OCI-LY1 (cell line): ENCODE results near the gene ANKRD45.
"Not testable (repeated sequence)": the region's sequence is repeated elsewhere in the genome, so short reads cannot be mapped to it uniquely, and the experiment has no call there.

Source experiments
- H2AFZ ChIP-seq: fragments of 200-600 bp; sonication (generic), shearing (Covaris generic); 2 replicates; pipeline ENCODE4 v1.6.0; 2014; ENCODE audit warnings: antibody characterized with exemption, mild to moderate bottlenecking, low read length
- H3F3A ChIP-seq: fragments of 200-600 bp; sonication (generic), shearing (Covaris generic); 2 replicates; pipeline ENCODE4 v1.6.0; 2014; ENCODE audit warnings: mild to moderate bottlenecking, antibody characterized with exemption, low read length, moderate library complexity; ENCODE audit not compliant: insufficient read depth
- H3K27ac ChIP-seq: fragments of 200-600 bp; sonication (generic); 2 replicates; pipeline ENCODE4 v1.5.1; 2014; ENCODE audit warnings: low read length, mixed run types, mild to moderate bottlenecking, low read depth; ENCODE audit not compliant: poor library complexity, severe bottlenecking
- H3K27me3 ChIP-seq: fragments of 200-600 bp; sonication (generic); 2 replicates; pipeline ENCODE4 v1.6.0; 2014; ENCODE audit warnings: antibody characterized with exemption, mild to moderate bottlenecking, low read length, moderate library complexity; ENCODE audit not compliant: insufficient read depth
- H3K36me3 ChIP-seq: fragments of 200-600 bp; sonication (generic); 2 replicates; pipeline ENCODE4 v1.6.1; 2014; ENCODE audit warnings: mild to moderate bottlenecking, antibody characterized with exemption, low read length, moderate library complexity, mixed read lengths; ENCODE audit not compliant: insufficient read depth
- H3K4me1 ChIP-seq: fragments of 200-600 bp; sonication (generic); 2 replicates; pipeline ENCODE4 v1.5.1; 2014; ENCODE audit warnings: mild to moderate bottlenecking, low read length, moderate library complexity; ENCODE audit not compliant: insufficient read depth, severe bottlenecking
- H3K4me2 ChIP-seq: fragments of 200-600 bp; sonication (generic), shearing (Covaris generic); 2 replicates; pipeline ENCODE4 v1.6.1; 2014; ENCODE audit warnings: low read length
- H3K4me3 ChIP-seq: fragments of 200-600 bp; sonication (generic); 2 replicates; pipeline ENCODE4 v1.5.1; 2014; ENCODE audit warnings: low read length, low read depth, mild to moderate bottlenecking, mixed read lengths; ENCODE audit not compliant: poor library complexity, severe bottlenecking
- H3K79me2 ChIP-seq: fragments of 200-600 bp; shearing (Covaris generic); 2 replicates; pipeline ENCODE4 v1.6.1; 2016; ENCODE audit warnings: mixed run types, low read length, mixed read lengths; ENCODE audit not compliant: insufficient read depth
- H3K9ac ChIP-seq: fragments of 200-600 bp; sonication (generic), shearing (Covaris generic); 2 replicates; pipeline ENCODE4 v1.6.1; 2014; ENCODE audit warnings: mild to moderate bottlenecking, low read length, mixed read lengths
- H3K9me2 ChIP-seq: fragments of 200-600 bp; sonication (generic), shearing (Covaris generic); 2 replicates; pipeline ENCODE4 v1.6.1; 2014; ENCODE audit warnings: low read depth, mild to moderate bottlenecking, low read length, mixed read lengths
- H3K9me3 ChIP-seq: fragments of 200-600 bp; shearing (Covaris generic); 2 replicates; pipeline ENCODE4 v1.6.1; 2014; ENCODE audit warnings: low read length, mixed read lengths
- H4K20me1 ChIP-seq: fragments of 200-600 bp; sonication (generic), shearing (Covaris generic); 2 replicates; pipeline ENCODE4 v1.6.0; 2016; ENCODE audit warnings: mild to moderate bottlenecking, low read length; ENCODE audit not compliant: insufficient read depth
- CTCF ChIP-seq: fragments of 200-600 bp; sonication (generic), shearing (Covaris generic); IDR thresholded peaks from 2 replicates; pipeline ENCODE4 v1.5.1; 2017; ENCODE audit warnings: mild to moderate bottlenecking, antibody characterized with exemption, low read length, moderate library complexity, mixed read lengths
- EZH2 ChIP-seq: fragments of 200-600 bp; sonication (generic), shearing (Covaris generic); IDR thresholded peaks from 2 replicates; pipeline ENCODE4 v1.8.0; 2017; ENCODE audit warnings: borderline replicate concordance, mixed run types, mild to moderate bottlenecking, antibody characterized with exemption, low read length, moderate library complexity, mixed read lengths

ANKRD45 gene

GRCh38 chr1:173628888-173629287 lies 40.8 kb downstream of the ANKRD45 start:
- Histone ChIP-seq H3K4me1 (no peaks in the 10 kb centered on the region), H3K9me3 (no peaks in the 10 kb centered on the region), H3K4me2 (no peak overlapping the region), H3F3A (no peaks in the 10 kb centered on the region), H4K20me1 (no peaks in the 10 kb centered on the region), H3K36me3 (no peaks in the 10 kb centered on the region), H3K27ac (no peak overlapping the region), H3K79me2 (no peaks in the 10 kb centered on the region), H3K9ac (no peak overlapping the region), H3K4me3 (no peak overlapping the region), H3K9me2 (no peaks in the 10 kb centered on the region), H2AFZ (no peak overlapping the region), H3K27me3 (no peaks in the 10 kb centered on the region)
- TF ChIP-seq EZH2 = no peak
- no peak for TF ChIP-seq CTCF

GRCh38 chr1:173627269-173627668 lies 42.4 kb downstream of the ANKRD45 start:
- Histone ChIP-seq H3K4me3 (no peak overlapping the region), H3K9me2 (no peaks in the 10 kb centered on the region), H3K79me2 (no peaks in the 10 kb centered on the region), H3K4me2 (no peak overlapping the region), H4K20me1 (no peaks in the 10 kb centered on the region), H3K9ac (no peak overlapping the region), H3K27me3 (no peaks in the 10 kb centered on the region), H3K9me3 (no peaks in the 10 kb centered on the region), H3F3A (no peaks in the 10 kb centered on the region), H2AFZ (no peak overlapping the region), H3K4me1 (no peaks in the 10 kb centered on the region), H3K27ac (no peak overlapping the region), H3K36me3 (no peaks in the 10 kb centered on the region)
- TF ChIP-seq CTCF = no peak
- no peak for TF ChIP-seq EZH2

GRCh38 chr1:173616859-173617258 lies 52.8 kb downstream of the ANKRD45 start:
- Histone ChIP-seq H3F3A (no peaks in the 10 kb centered on the region), H3K4me2 (no peak overlapping the region), H3K9ac (no peak overlapping the region), H3K4me1 (no peaks in the 10 kb centered on the region), H3K36me3 (no peaks in the 10 kb centered on the region), H3K4me3 (no peak overlapping the region), H3K79me2 (no peaks in the 10 kb centered on the region), H4K20me1 (no peaks in the 10 kb centered on the region), H3K27ac (no peak overlapping the region), H3K27me3 (no peaks in the 10 kb centered on the region), H3K9me3 (no peaks in the 10 kb centered on the region), H2AFZ (no peak overlapping the region), H3K9me2 (no peaks in the 10 kb centered on the region)
- no peak for TF ChIP-seq EZH2
- no peak for TF ChIP-seq CTCF

GRCh38 chr1:173613086-173613485 lies 56.6 kb downstream of the ANKRD45 start:
- not testable (repeated sequence) for H3F3A ChIP-seq, H3K9me2 ChIP-seq, H3K4me2 ChIP-seq, H3K4me1 ChIP-seq, H3K27me3 ChIP-seq, H3K27ac ChIP-seq, H4K20me1 ChIP-seq, H3K36me3 ChIP-seq, H3K9me3 ChIP-seq, H3K9ac ChIP-seq, H2AFZ ChIP-seq, H3K79me2 ChIP-seq, H3K4me3 ChIP-seq
